Liver (tissue), 9 donors: ENCODE data around the gene BCR. TPM values are rescaled to one million over a fixed set of nuclear protein-coding genes. Genes with fewer than 3 reads are reported as not detected.
A peak's percentile ranks its signal among the peaks of the same experiment; 100 is the strongest.

Experiments
- DNase-seq: peaks from one replicate; pipeline ENCODE4 v3.0.0-alpha.2; 2017; ENCODE audit warnings: low spot score
- H3K27ac ChIP-seq, 2 donors: one replicate each; pipeline ENCODE4 v1.7.0; 2013; ENCODE audit warnings: inconsistent platforms in 2 of 2, low read length in 2 of 2, control low read depth in 1 of 2, low read depth in 1 of 2, mild to moderate bottlenecking in 1 of 2
- H3K27me3 ChIP-seq, 4 donors: one replicate each; pipeline versions ENCODE4 v1.6.1 to v1.7.0; 2013; ENCODE audit warnings: low read length in 3 of 4, inconsistent platforms in 1 of 4, mild to moderate bottlenecking in 1 of 4, moderate library complexity in 1 of 4; ENCODE audit not compliant: control insufficient read depth in 4 of 4, insufficient read depth in 4 of 4
- H3K36me3 ChIP-seq, 4 donors: one replicate each; pipeline versions ENCODE4 v1.6.1 to v1.7.0; 2013; ENCODE audit warnings: low read length in 3 of 4, mild to moderate bottlenecking in 3 of 4, low read depth in 1 of 4, moderate library complexity in 1 of 4; ENCODE audit not compliant: control insufficient read depth in 4 of 4, insufficient read depth in 3 of 4
- H3K4me1 ChIP-seq, 4 donors: one replicate each; pipeline versions ENCODE4 v1.6.1 to v1.7.0; 2013; ENCODE audit warnings: low read length in 3 of 4, mild to moderate bottlenecking in 3 of 4, moderate library complexity in 1 of 4; ENCODE audit not compliant: control insufficient read depth in 4 of 4, insufficient read depth in 4 of 4
- H3K4me3 ChIP-seq, 3 donors: one replicate each; pipeline versions ENCODE4 v1.6.1 to v1.7.0; 2013; ENCODE audit warnings: low read length in 3 of 3, control low read depth in 1 of 3, low read depth in 1 of 3, mild to moderate bottlenecking in 1 of 3
- H3K9ac ChIP-seq, 2 donors: one replicate each; pipeline ENCODE4 v1.7.0; 2013; ENCODE audit warnings: low read length in 2 of 2, mild to moderate bottlenecking in 2 of 2, moderate library complexity in 2 of 2, control low read depth in 1 of 2, low read depth in 1 of 2
- H3K9me3 ChIP-seq, 4 donors: one replicate each; pipeline versions ENCODE4 v1.6.1 to v1.7.0; 2013; ENCODE audit warnings: low read length in 3 of 4; ENCODE audit not compliant: control insufficient read depth in 4 of 4
- EGR1 ChIP-seq, 2 donors: IDR thresholded peaks; 2 replicates each; pipeline ENCODE4 v1.6.1; 2016 to 2018; ENCODE audit warnings: antibody characterized with exemption in 2 of 2, low read depth in 2 of 2
- FOXA1 ChIP-seq: IDR thresholded peaks from 2 replicates; pipeline ENCODE4 v1.6.1; 2016; ENCODE audit warnings: antibody characterized with exemption
- FOXA2 ChIP-seq: IDR thresholded peaks from 2 replicates; pipeline ENCODE4 v1.6.1; 2016; ENCODE audit warnings: antibody characterized with exemption
- GABPA ChIP-seq, 2 donors: IDR thresholded peaks in 1 of 2; conservative IDR thresholded peaks in 1 of 2; 2 replicates each; pipeline ENCODE4 v1.6.1; 2016; ENCODE audit warnings: antibody characterized with exemption in 2 of 2, mild to moderate bottlenecking in 1 of 2, moderate library complexity in 1 of 2
- HNF4A ChIP-seq, 2 donors: conservative IDR thresholded peaks; 2 replicates each; pipeline ENCODE4 v1.6.1; 2016; ENCODE audit warnings: antibody characterized with exemption in 2 of 2, mild to moderate bottlenecking in 2 of 2
- HNF4G ChIP-seq: IDR thresholded peaks from 2 replicates; pipeline ENCODE4 v1.6.1; 2016; ENCODE audit warnings: antibody characterized with exemption
- JUND ChIP-seq, 2 donors: IDR thresholded peaks; 2 replicates each; pipeline ENCODE4 v1.6.1; 2016; ENCODE audit warnings: antibody characterized with exemption in 2 of 2
- NR2F2 ChIP-seq: IDR thresholded peaks from 2 replicates; pipeline ENCODE4 v1.6.1; 2016; ENCODE audit warnings: antibody characterized with exemption
- RAD21 ChIP-seq, 2 donors: IDR thresholded peaks; 2 replicates each; pipeline ENCODE4 v1.6.1; 2016; ENCODE audit warnings: antibody characterized with exemption in 2 of 2, mild to moderate bottlenecking in 2 of 2
- RXRA ChIP-seq, 2 donors: IDR thresholded peaks; 2 replicates each; pipeline ENCODE4 v1.6.1; 2017 to 2018; ENCODE audit warnings: antibody characterized with exemption in 2 of 2, mild to moderate bottlenecking in 1 of 2
- SP1 ChIP-seq: IDR thresholded peaks from 2 replicates; pipeline ENCODE4 v1.6.1; 2018; ENCODE audit warnings: antibody characterized with exemption, mild to moderate bottlenecking
- TAF1 ChIP-seq: conservative IDR thresholded peaks from 2 replicates; pipeline ENCODE4 v1.6.1; 2016; ENCODE audit warnings: antibody characterized with exemption, mild to moderate bottlenecking
- YY1 ChIP-seq: IDR thresholded peaks from 2 replicates; pipeline ENCODE4 v1.6.1; 2016; ENCODE audit warnings: antibody characterized with exemption, mild to moderate bottlenecking
- WGBS: extraction: QIAGEN DNeasy Blood & Tissue Kit; methylation state at CpG from one replicate; pipeline ENCODE4 v1.1.7; 2013; 5-methylcytosine and 5-hydroxymethylcytosine counted together
- polyA plus RNA-seq, 2 donors: library from polyadenylated mRNA; stranded (reverse) in 1 of 2; unstranded in 1 of 2; fragments of 200-250 nt in 1 of 2; fragments of >200 nt in 1 of 2; fragmentation: Nextera tagmentation in 1 of 2; extraction: Ambion mirVana in 1 of 2; gene quantifications; one replicate each; pipeline versions ENCODE4 v1.2.1 to v1.2.3, GENCODE V29; 2013 to 2015
- total RNA-seq, 2 donors: library from RNA; depleted of rRNA; stranded (reverse); fragments of >200 nt; gene quantifications; one replicate each; pipeline ENCODE4 v1.2.3, GENCODE V29; 2014
- TF ChIP-seq, protein P1 (sequence below): IDR thresholded peaks from 2 replicates; pipeline ENCODE4 v1.6.1; 2016; ENCODE audit warnings: antibody characterized with exemption
- TF ChIP-seq, protein P2 (sequence below): fragments of 150-350 bp; IDR thresholded peaks from 2 replicates; pipeline ENCODE4 v1.5.1; 2017; ENCODE audit warnings: improper control_type of control experiment, low read depth, low read length; ENCODE audit not compliant: missing input control
- TF ChIP-seq, protein P3 (sequence below): IDR thresholded peaks from 2 replicates; pipeline ENCODE4 v1.6.1; 2016; ENCODE audit warnings: antibody characterized with exemption
- TF ChIP-seq, protein P4 (sequence below): IDR thresholded peaks from 2 replicates; pipeline ENCODE4 v1.6.1; 2016; ENCODE audit warnings: antibody characterized with exemption, mild to moderate bottlenecking
- TF ChIP-seq, protein P5 (sequence below): IDR thresholded peaks from 2 replicates; pipeline ENCODE4 v1.6.1; 2016; ENCODE audit warnings: antibody characterized with exemption
- donor health status: healthy.
- donor health status: healthy.
- donor health status: healthy.
- donor health status: healthy.
- donor health status: healthy.

Gene BCR
- total and polyA plus RNA-seq, 4 donors = 7.4 to 35.6 (median 18.3) TPM

DNA sequence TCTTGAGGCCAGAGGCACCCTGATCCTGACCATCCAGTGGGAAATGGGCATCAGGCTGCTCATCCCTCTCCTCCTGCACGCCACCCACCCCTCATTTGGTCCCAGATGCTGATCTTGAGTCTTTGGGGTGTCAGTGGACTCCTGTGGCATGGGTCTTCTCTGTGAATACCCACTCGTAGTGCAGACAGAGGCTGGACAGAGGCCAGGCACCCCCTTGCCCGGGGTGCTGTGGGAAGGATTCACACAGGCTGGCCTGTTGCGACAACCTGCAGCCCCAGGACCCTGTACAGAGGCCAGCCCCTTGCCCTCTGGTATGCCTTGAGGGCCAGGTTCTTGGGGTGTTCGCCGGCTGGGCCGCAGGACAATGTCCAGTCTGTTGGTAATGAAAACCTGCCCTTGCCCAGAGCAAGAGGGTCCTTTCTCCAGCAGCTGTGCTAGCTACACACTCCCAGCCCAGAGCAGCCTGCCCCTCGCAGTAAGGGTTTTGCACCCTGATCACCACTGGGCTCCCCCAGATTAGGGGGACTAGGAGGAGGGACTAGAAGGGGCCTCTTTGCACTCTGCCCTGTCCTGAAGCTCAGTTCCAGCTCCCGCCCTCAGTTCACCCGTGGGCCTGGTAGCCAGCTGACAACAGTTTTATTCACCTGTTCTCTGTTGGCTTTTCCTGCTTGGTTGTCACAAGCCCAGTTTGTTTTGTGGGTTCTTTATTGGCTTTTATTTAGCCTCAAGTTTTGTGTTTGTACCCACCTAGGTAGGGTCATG, 76.0 kb downstream of the BCR start:
- peak overlapping the region; percentile 49 to 87 for H3K27ac ChIP-seq
- H3K9ac ChIP-seq = peak overlapping the region in 1 of 2 donors; percentile 65
- H3K27me3 ChIP-seq = no peaks in the 10 kb centered on the region
- H3K4me1 ChIP-seq = peaks cover 17 to 30% (median 25%) of the 10 kb centered on the region in 4 donors
- TF ChIP-seq HNF4G (no peak), FOXA2 (no peak), EGR1 (IDR thresholded peaks at IDR 0.05; ENCODE audit: low read depth in 2 of 2) (no peak), YY1 (no peak)
- H3K9me3 ChIP-seq = no peaks in the 10 kb centered on the region
- peaks cover 0 to 7% (median 4%) of the 10 kb centered on the region in 4 donors for H3K36me3 ChIP-seq
- no peak overlapping the region for H3K4me3 ChIP-seq
- 79% methylated on average over 10 of the region's 10 CpGs for WGBS
- DNase-seq = no peak

DNA sequence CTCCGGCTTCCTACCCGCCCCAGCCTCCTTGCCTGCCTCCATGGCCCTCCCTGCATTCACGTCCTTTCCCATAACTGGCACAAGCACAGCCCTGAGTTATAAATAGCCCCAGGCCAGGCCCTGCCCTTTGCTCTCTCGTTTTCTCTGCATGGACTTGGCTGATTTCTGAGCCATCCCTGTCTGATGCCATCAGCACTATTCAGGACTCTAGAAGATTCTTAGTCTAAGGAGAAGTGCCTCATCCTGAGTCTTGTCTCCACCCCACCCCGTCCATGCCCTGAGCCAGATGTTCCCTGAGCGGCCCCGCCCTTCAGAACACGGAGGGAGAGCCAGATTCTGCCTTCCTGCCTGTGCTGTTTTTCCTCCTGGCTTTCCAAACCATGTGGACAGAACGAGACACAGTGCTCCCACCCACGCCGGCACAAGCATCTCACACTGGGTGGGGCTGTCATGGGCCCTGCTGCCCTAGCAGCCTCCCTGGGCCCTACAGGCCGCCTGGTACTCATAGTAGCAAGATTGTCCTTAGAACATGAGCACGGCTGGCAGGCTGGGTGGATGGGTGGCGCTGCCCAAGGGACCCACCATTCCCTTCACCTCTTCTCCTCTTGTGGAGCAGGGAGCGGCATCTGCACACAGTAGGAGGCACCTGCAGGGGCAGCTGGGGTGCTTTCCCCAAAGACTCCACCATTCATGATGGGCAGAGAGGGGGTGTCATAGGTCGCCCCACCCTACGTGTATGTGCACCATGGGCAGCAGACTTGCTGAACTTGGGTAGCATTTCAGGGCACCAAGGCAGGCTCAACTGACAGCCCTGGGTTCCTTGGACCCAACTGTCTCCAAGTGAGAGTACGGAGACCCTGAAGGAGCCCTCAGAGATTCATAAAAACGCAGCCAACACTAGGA, 76.9 kb downstream of the BCR start:
- Histone ChIP-seq H3K9me3 (no peaks in the 10 kb centered on the region), H3K36me3 (peaks cover 0 to 13% (median 4%) of the 10 kb centered on the region in 4 donors), H3K27ac (peak overlapping the region; percentile 49 to 87), H3K27me3 (no peaks in the 10 kb centered on the region), H3K4me3 (no peak overlapping the region), H3K4me1 (peaks cover 17 to 30% (median 20%) of the 10 kb centered on the region in 4 donors), H3K9ac (peak overlapping the region in 1 of 2 donors; percentile 65)
- 54% methylated on average over 19 of the region's 19 CpGs for WGBS
- peak; percentile 46 to 56 for TF ChIP-seq RAD21 (IDR thresholded peaks at IDR 0.05)
- peak; percentile 65 to 84 for TF ChIP-seq RXRA (IDR thresholded peaks at IDR 0.05)
- TF ChIP-seq, protein P1, sequence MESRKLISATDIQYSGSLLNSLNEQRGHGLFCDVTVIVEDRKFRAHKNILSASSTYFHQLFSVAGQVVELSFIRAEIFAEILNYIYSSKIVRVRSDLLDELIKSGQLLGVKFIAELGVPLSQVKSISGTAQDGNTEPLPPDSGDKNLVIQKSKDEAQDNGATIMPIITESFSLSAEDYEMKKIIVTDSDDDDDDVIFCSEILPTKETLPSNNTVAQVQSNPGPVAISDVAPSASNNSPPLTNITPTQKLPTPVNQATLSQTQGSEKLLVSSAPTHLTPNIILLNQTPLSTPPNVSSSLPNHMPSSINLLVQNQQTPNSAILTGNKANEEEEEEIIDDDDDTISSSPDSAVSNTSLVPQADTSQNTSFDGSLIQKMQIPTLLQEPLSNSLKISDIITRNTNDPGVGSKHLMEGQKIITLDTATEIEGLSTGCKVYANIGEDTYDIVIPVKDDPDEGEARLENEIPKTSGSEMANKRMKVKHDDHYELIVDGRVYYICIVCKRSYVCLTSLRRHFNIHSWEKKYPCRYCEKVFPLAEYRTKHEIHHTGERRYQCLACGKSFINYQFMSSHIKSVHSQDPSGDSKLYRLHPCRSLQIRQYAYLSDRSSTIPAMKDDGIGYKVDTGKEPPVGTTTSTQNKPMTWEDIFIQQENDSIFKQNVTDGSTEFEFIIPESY = no peak
- TF ChIP-seq JUND (IDR thresholded peaks at IDR 0.05) = peak in 1 of 2 donors; percentile 64
- TF ChIP-seq EGR1 (IDR thresholded peaks at IDR 0.05; ENCODE audit: low read depth in 2 of 2) = peak in 1 of 2 donors; percentile 23
- TF ChIP-seq, protein P2, sequence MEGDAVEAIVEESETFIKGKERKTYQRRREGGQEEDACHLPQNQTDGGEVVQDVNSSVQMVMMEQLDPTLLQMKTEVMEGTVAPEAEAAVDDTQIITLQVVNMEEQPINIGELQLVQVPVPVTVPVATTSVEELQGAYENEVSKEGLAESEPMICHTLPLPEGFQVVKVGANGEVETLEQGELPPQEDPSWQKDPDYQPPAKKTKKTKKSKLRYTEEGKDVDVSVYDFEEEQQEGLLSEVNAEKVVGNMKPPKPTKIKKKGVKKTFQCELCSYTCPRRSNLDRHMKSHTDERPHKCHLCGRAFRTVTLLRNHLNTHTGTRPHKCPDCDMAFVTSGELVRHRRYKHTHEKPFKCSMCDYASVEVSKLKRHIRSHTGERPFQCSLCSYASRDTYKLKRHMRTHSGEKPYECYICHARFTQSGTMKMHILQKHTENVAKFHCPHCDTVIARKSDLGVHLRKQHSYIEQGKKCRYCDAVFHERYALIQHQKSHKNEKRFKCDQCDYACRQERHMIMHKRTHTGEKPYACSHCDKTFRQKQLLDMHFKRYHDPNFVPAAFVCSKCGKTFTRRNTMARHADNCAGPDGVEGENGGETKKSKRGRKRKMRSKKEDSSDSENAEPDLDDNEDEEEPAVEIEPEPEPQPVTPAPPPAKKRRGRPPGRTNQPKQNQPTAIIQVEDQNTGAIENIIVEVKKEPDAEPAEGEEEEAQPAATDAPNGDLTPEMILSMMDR = no peak
- peak; percentile 89 for TF ChIP-seq SP1
- TF ChIP-seq, protein P3, sequence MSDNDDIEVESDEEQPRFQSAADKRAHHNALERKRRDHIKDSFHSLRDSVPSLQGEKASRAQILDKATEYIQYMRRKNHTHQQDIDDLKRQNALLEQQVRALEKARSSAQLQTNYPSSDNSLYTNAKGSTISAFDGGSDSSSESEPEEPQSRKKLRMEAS = peak; percentile 84
- TF ChIP-seq, protein P4, sequence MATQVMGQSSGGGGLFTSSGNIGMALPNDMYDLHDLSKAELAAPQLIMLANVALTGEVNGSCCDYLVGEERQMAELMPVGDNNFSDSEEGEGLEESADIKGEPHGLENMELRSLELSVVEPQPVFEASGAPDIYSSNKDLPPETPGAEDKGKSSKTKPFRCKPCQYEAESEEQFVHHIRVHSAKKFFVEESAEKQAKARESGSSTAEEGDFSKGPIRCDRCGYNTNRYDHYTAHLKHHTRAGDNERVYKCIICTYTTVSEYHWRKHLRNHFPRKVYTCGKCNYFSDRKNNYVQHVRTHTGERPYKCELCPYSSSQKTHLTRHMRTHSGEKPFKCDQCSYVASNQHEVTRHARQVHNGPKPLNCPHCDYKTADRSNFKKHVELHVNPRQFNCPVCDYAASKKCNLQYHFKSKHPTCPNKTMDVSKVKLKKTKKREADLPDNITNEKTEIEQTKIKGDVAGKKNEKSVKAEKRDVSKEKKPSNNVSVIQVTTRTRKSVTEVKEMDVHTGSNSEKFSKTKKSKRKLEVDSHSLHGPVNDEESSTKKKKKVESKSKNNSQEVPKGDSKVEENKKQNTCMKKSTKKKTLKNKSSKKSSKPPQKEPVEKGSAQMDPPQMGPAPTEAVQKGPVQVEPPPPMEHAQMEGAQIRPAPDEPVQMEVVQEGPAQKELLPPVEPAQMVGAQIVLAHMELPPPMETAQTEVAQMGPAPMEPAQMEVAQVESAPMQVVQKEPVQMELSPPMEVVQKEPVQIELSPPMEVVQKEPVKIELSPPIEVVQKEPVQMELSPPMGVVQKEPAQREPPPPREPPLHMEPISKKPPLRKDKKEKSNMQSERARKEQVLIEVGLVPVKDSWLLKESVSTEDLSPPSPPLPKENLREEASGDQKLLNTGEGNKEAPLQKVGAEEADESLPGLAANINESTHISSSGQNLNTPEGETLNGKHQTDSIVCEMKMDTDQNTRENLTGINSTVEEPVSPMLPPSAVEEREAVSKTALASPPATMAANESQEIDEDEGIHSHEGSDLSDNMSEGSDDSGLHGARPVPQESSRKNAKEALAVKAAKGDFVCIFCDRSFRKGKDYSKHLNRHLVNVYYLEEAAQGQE = peak; percentile 38
- peak; percentile 67 for TF ChIP-seq NR2F2
- peak; percentile 84 for TF ChIP-seq YY1
- peak; percentile 88 to 92 for TF ChIP-seq HNF4A (conservative IDR thresholded peaks at IDR 0.05)
- TF ChIP-seq HNF4G = peak; percentile 70
- TF ChIP-seq FOXA2 = no peak
- no peak for TF ChIP-seq TAF1
- TF ChIP-seq FOXA1 = no peak
- TF ChIP-seq GABPA (IDR thresholded peaks at IDR 0.05 in 1 of 2, conservative IDR thresholded peaks at IDR 0.05 in 1 of 2) = no peak
- TF ChIP-seq, protein P5, sequence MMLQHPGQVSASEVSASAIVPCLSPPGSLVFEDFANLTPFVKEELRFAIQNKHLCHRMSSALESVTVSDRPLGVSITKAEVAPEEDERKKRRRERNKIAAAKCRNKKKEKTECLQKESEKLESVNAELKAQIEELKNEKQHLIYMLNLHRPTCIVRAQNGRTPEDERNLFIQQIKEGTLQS = no peak
- no peak for DNase-seq
